SU-DHL-6 (cell line): ENCODE measurements around the gene DSCAML1.

Experiments used
- H2AFZ ChIP-seq: fragments of 200-600 bp; sonication (generic); 2 replicates; pipeline ENCODE4 v1.6.1; 2014; ENCODE audit warnings: low read depth, mild to moderate bottlenecking, moderate library complexity, mixed read lengths, antibody characterized with exemption, low read length; ENCODE audit not compliant: severe bottlenecking
- H3F3A ChIP-seq: fragments of 200-600 bp; shearing (Covaris generic); 2 replicates; pipeline ENCODE4 v1.6.0; 2016; ENCODE audit warnings: antibody characterized with exemption, mild to moderate bottlenecking; ENCODE audit not compliant: insufficient read depth
- H3K27ac ChIP-seq: fragments of 200-600 bp; sonication (generic); 2 replicates; pipeline ENCODE4 v1.5.1; 2016; ENCODE audit warnings: low read depth, mild to moderate bottlenecking, low read length, moderate library complexity, mixed read lengths
- H3K27me3 ChIP-seq: fragments of 200-600 bp; sonication (generic), shearing (Covaris generic); 2 replicates; pipeline ENCODE4 v1.6.0; 2014; ENCODE audit warnings: mild to moderate bottlenecking, low read length
- H3K36me3 ChIP-seq: fragments of 200-600 bp; sonication (generic); 2 replicates; pipeline ENCODE4 v1.6.1; 2014; ENCODE audit warnings: mild to moderate bottlenecking, low read length, mixed read lengths
- H3K4me2 ChIP-seq: fragments of 300-600, 200-600 bp; shearing (Covaris generic), sonication (generic); 2 replicates; pipeline ENCODE4 v1.6.0; 2014; ENCODE audit warnings: low read length, low read depth, mild to moderate bottlenecking; ENCODE audit not compliant: poor library complexity, severe bottlenecking
- H3K4me3 ChIP-seq: fragments of 200-600 bp; sonication (generic); 2 replicates; pipeline ENCODE4 v1.5.1; 2014; ENCODE audit warnings: antibody characterized with exemption, low read length, mild to moderate bottlenecking, mixed read lengths; ENCODE audit not compliant: insufficient read depth, poor library complexity, severe bottlenecking
- H3K79me2 ChIP-seq: fragments of 200-600 bp; sonication (generic); 2 replicates; pipeline ENCODE4 v1.6.1; 2014; ENCODE audit warnings: mild to moderate bottlenecking, low read length, moderate library complexity; ENCODE audit not compliant: insufficient read depth
- H3K9ac ChIP-seq: fragments of 200-600 bp; sonication (generic); 2 replicates; pipeline ENCODE4 v1.7.0; 2014; ENCODE audit warnings: mild to moderate bottlenecking, low read length
- H3K9me2 ChIP-seq: fragments of 200-600 bp; sonication (generic); replicated peaks from 2 replicates; pipeline ENCODE4 v1.6.1; 2014; ENCODE audit warnings: low read length; ENCODE audit not compliant: insufficient read depth
- H3K9me3 ChIP-seq: fragments of 200-600 bp; sonication (generic); 2 replicates; pipeline ENCODE4 v1.6.1; 2014; ENCODE audit warnings: low read length, mixed read lengths; ENCODE audit not compliant: insufficient read depth
- H4K20me1 ChIP-seq: fragments of 200-600 bp; sonication (generic); 2 replicates; pipeline ENCODE4 v1.6.1; 2014; ENCODE audit warnings: low read depth, mild to moderate bottlenecking, antibody characterized with exemption, low read length, moderate library complexity, mixed read lengths
- CTCF ChIP-seq: fragments of 200-600 bp; sonication (generic); IDR thresholded peaks from one replicate; pipeline ENCODE4 v1.5.1; 2017; ENCODE audit warnings: antibody characterized with exemption, mild to moderate bottlenecking, low read length, moderate library complexity; ENCODE audit not compliant: insufficient read depth, poor library complexity, severe bottlenecking
- EZH2phosphoT487 ChIP-seq: fragments of 200-600 bp; sonication (generic), shearing (Covaris generic); conservative IDR thresholded peaks from 2 replicates; pipeline ENCODE4 v1.6.1; 2018; ENCODE audit warnings: mild to moderate bottlenecking, antibody characterized with exemption, low read length, moderate library complexity, mixed read lengths

Gene DSCAML1

GRCh38 chr11:117442049-117442868 is 354.8 kb downstream of the DSCAML1 start:
- TF ChIP-seq CTCF: no peak
- no peak for TF ChIP-seq EZH2phosphoT487
- H3K4me2 ChIP-seq: no peak overlapping the region
- H2AFZ ChIP-seq: no peak overlapping the region
- no peaks in the 10 kb centered on the region for H3F3A ChIP-seq
- no peaks in the 10 kb centered on the region for H3K36me3 ChIP-seq
- H3K9me3 ChIP-seq: no peaks in the 10 kb centered on the region
- no peaks in the 10 kb centered on the region for H4K20me1 ChIP-seq
- H3K4me3 ChIP-seq: no peak overlapping the region
- H3K9ac ChIP-seq: no peak overlapping the region
- no peaks in the 10 kb centered on the region for H3K27me3 ChIP-seq
- H3K79me2 ChIP-seq: no peaks in the 10 kb centered on the region
- no peaks in the 10 kb centered on the region for H3K9me2 ChIP-seq
- H3K27ac ChIP-seq: no peak overlapping the region

- TF ChIP-seq EZH2phosphoT487: no peak
- no peak for TF ChIP-seq CTCF
- Histone ChIP-seq H3K9ac (no peak overlapping the region), H3F3A (no peaks in the 10 kb centered on the region), H3K9me2 (no peaks in the 10 kb centered on the region), H3K9me3 (no peaks in the 10 kb centered on the region), H3K4me2 (no peak overlapping the region), H3K4me3 (no peak overlapping the region), H3K27me3 (no peaks in the 10 kb centered on the region), H3K27ac (no peak overlapping the region), H3K36me3 (no peaks in the 10 kb centered on the region), H3K79me2 (no peaks in the 10 kb centered on the region), H2AFZ (no peak overlapping the region), H4K20me1 (no peaks in the 10 kb centered on the region)
These were observed 355.7 kb downstream of the DSCAML1 start for GRCh38 chr11:117441146-117441975.

- Histone ChIP-seq H2AFZ (no peak overlapping the region), H3K4me3 (no peak overlapping the region), H3K9ac (no peak overlapping the region), H3K9me3 (no peaks in the 10 kb centered on the region), H4K20me1 (no peaks in the 10 kb centered on the region), H3K4me2 (no peak overlapping the region), H3K79me2 (no peaks in the 10 kb centered on the region), H3K27me3 (no peaks in the 10 kb centered on the region), H3F3A (no peaks in the 10 kb centered on the region), H3K36me3 (no peaks in the 10 kb centered on the region), H3K27ac (no peak overlapping the region), H3K9me2 (no peaks in the 10 kb centered on the region)
- no peak for TF ChIP-seq CTCF
- no peak for TF ChIP-seq EZH2phosphoT487
These were observed 356.8 kb downstream of the DSCAML1 start for GRCh38 chr11:117440258-117440657.
